ENCODE results near the gene MYH9. TPM values are rescaled to one million over a fixed set of nuclear protein-coding genes. Genes with fewer than 3 reads are reported as not detected.
"Not testable (repeated sequence)": the region's sequence is repeated elsewhere in the genome, so short reads cannot be mapped to it uniquely, and the experiment has no call there.

Gene MYH9
- total RNA-seq, 4 donors from 2014 or later: 216 to 339 (median 246) TPM

DNA sequence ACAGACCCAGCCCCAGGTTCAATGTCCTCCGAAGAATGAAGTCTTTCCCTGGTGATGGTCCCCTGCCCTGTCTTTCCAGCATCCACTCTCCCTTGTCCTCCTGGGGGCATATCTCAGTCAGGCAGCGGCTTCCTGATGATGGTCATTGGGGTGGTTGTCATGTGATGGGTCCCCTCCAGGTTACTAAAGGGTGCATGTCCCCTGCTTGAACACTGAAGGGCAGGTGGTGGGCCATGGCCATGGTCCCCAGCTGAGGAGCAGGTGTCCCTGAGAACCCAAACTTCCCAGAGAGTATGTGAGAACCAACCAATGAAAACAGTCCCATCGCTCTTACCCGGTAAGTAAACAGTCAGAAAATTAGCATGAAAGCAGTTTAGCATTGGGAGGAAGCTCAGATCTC lies 120.7 kb downstream of the MYH9 start:
- DNase-seq: no peak
- 94 to 98% methylated on average over 3 of the region's 4 CpGs for WGBS, 2 donors
- Histone ChIP-seq H3K4me1 (no peaks in the 10 kb centered on the region), H3K9me3 (no peaks in the 10 kb centered on the region), H3K27ac (no peak overlapping the region), H3K4me3 (no peak overlapping the region), H3K36me3 (peaks cover 0 to 44% (median 19%) of the 10 kb centered on the region in 3 donors), H3K27me3 (no peaks in the 10 kb centered on the region)
- intact Hi-C loops (cut with DNase I): no loop called here
- no peak for TF ChIP-seq POLR2A (IDR thresholded peaks at IDR 0.05)
- TF ChIP-seq, protein P1, sequence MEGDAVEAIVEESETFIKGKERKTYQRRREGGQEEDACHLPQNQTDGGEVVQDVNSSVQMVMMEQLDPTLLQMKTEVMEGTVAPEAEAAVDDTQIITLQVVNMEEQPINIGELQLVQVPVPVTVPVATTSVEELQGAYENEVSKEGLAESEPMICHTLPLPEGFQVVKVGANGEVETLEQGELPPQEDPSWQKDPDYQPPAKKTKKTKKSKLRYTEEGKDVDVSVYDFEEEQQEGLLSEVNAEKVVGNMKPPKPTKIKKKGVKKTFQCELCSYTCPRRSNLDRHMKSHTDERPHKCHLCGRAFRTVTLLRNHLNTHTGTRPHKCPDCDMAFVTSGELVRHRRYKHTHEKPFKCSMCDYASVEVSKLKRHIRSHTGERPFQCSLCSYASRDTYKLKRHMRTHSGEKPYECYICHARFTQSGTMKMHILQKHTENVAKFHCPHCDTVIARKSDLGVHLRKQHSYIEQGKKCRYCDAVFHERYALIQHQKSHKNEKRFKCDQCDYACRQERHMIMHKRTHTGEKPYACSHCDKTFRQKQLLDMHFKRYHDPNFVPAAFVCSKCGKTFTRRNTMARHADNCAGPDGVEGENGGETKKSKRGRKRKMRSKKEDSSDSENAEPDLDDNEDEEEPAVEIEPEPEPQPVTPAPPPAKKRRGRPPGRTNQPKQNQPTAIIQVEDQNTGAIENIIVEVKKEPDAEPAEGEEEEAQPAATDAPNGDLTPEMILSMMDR (IDR thresholded peaks at IDR 0.05): no peak

DNA sequence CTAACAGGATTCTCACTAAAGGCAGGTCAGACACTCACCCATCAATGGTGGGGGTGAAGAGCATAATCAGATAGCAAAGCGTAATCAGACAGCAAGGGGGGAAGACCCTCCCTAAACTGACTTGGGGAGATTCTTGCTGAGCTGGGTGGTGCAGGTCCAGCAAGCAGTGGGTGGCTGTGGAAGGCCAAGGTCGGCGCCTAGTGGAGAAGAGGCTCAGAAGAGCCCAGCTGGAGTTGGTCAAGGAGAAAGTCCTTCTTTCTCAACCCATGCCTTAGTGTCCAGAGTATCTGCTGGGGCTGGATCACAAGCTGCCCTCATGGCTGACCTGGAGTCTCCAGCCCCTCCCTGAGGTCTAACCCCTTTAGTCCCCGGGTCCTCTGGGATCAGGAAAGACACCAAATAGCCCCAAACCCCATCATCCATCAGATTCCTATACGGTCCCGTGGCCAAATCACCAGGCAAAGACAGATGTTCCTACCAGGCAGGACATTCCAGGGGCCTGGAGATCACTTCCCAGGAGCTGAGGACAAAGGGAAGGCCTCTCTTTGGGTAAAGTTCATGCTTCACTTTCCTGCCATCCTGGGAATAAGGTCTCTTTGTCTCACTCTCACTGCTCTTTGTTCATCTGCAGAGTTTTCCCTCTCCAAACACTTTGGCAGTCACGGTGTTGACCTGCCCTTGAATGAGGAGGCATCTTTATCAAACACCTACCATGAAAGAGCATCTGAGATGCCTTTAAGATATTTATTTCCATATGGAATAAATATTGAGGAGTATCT lies 123.7 kb downstream of the MYH9 start:
- H3K4me3 ChIP-seq, H3K4me1 ChIP-seq, DNase-seq, H3K9me3 ChIP-seq, H3K27me3 ChIP-seq: not testable (repeated sequence)
- H3K27ac ChIP-seq: peak overlapping the region in 1 of 4 donors; percentile 25
- intact Hi-C loops (cut with DNase I): loop anchor here (5.0 kb wide), 1 partner anchor 607 kb away; no protein-coding TSS in a partner anchor
- WGBS, 2 donors: 82 to 90% methylated on average over 5 to 6 of the region's 7 CpGs
- H3K36me3 ChIP-seq: peaks cover 0 to 74% (median 19%) of the 10 kb centered on the region in 3 donors

DNA sequence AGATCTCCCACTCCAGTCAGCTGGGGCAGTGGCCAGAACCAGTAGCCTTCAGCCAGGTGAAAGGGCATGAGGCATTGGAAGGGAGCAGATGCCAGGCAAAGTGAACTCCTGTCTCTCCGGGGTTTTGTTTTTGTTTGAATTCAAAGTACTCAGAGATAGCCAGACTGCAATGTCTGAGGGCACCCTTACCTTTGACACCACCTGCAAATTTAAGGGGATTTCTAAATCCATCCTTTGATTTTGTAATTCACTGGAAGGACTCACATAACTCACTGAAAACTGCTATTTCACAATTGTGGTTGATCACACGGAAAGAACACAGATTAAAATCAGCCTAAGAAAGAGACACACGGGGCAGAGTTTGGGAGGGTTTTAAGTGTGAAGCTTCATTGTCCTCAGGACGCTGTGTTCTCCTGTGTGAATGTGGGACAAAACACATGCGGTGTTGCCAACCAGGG lies 124.5 kb downstream of the MYH9 start:
- H3K9me3 ChIP-seq, DNase-seq, H3K4me3 ChIP-seq, H3K27me3 ChIP-seq, H3K27ac ChIP-seq: not testable (repeated sequence)
- intact Hi-C loops (cut with DNase I): loop anchor here (5.0 kb wide), 1 partner anchor 606 kb away; no protein-coding TSS in a partner anchor
- H3K36me3 ChIP-seq: peaks cover 0 to 80% (median 19%) of the 10 kb centered on the region in 3 donors
- peaks cover 6 to 17% (median 12%) of the 10 kb centered on the region in 3 donors for H3K4me1 ChIP-seq
- 63 to 64% methylated on average over 5 of the region's 5 CpGs for WGBS, 2 donors

DNA sequence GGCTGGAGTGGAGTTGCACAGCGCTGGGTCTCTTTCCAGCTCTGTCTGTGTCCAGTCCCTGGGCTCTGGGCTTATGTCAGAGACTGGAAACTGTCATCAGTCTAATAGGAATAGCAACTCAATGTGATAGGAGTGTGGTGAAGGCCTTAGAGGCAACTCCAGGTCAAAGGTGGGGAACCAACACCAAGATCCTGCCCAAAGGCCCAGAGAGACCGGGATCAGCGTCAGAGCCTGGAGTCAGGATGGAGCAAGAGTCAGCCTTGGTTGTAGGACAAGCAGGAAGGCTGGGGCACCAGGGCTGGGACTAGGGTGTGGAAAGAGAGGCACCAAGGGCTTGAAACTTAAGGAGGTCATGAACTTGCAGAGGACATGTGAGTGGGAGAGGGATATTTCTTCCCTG lies 125.5 kb downstream of the MYH9 start:
- H3K27me3 ChIP-seq, DNase-seq, H3K9me3 ChIP-seq, H3K27ac ChIP-seq, H3K4me3 ChIP-seq: not testable (repeated sequence)
- 97 to 100% methylated on average over 2 to 3 of the region's 3 CpGs for WGBS, 2 donors
- peaks cover 6 to 24% (median 12%) of the 10 kb centered on the region in 3 donors for H3K4me1 ChIP-seq
- intact Hi-C loops (cut with DNase I): loop anchor here (5.0 kb wide), 1 partner anchor 605 kb away; no protein-coding TSS in a partner anchor
- H3K36me3 ChIP-seq: peaks cover 0 to 89% (median 19%) of the 10 kb centered on the region in 3 donors

DNA sequence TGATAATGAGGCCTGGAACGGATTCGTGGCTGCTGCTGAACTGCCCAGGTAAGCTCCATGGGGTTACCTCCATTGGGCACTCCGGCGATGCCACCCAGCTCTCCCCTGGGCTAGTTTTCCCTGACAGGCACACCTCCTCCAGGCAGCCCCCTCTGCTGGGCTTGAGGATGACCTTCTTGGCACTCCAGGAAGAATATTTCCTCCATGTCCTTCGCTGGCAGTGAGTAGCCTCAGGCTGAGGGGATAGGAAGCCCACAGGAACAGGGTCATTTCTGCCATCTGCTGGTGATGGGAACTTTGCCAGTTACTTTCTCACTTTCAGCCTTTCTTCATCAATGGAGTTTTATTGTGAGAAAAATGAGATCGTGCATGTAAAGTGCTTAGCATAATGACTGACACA lies 126.1 kb downstream of the MYH9 start:
- 40 to 100% methylated on average over 1 to 2 of the region's 6 CpGs for WGBS, 2 donors
- Histone ChIP-seq H3K36me3 (peaks cover 0 to 90% (median 19%) of the 10 kb centered on the region in 3 donors), H3K4me1 (peaks cover 6 to 25% (median 12%) of the 10 kb centered on the region in 3 donors)
- H3K27me3 ChIP-seq, H3K4me3 ChIP-seq, H3K27ac ChIP-seq, H3K9me3 ChIP-seq, DNase-seq: not testable (repeated sequence)
- intact Hi-C loops (cut with DNase I): loop anchor here (5.0 kb wide), 1 partner anchor 604 kb away; no protein-coding TSS in a partner anchor

DNA sequence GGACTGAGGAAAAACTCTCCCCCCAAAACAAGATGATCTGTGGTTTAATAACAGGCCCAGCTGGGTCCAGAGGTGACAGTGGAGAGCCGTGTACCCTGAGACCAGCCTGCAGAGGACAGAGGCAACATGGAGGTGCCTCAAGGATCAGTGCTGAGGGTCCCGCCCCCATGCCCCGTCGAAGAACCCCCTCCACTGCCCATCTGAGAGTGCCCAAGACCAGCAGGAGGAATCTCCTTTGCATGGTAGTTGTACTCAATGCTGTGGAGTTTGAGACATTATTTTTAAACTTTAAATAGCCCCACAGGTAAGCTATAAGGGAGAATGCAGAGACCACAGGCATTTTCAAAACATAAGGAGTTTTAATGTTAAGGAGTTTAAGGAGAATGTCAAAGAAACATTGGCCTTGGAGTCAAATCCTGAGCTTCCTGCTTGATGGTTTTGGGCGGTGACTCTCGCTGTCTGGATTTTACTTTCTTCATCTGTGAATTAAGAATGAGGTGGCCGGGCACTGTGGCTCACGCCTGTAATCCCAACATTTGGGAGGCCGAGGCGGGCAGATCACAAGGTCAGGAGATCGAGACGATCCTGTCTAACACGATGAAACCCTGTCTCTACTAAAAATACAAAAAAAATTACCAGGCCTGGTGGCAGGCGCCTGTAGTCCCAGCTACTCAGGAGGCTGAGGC lies 128.0 kb downstream of the MYH9 start:
- peak overlapping the region in 3 of 4 donors; percentile 41 to 55 (median 51) for H3K27ac ChIP-seq
- no peak for DNase-seq
- TF ChIP-seq POLR2A (IDR thresholded peaks at IDR 0.05): no peak
- TF ChIP-seq, protein P1 (IDR thresholded peaks at IDR 0.05): no peak
- peaks cover 13 to 42% (median 24%) of the 10 kb centered on the region in 3 donors for H3K4me1 ChIP-seq
- peaks cover 0 to 73% (median 5%) of the 10 kb centered on the region in 3 donors for H3K36me3 ChIP-seq
- H3K9me3 ChIP-seq: no peaks in the 10 kb centered on the region
- intact Hi-C loops (cut with DNase I): loop anchor here (5.0 kb wide), 1 partner anchor 602 kb away; no protein-coding TSS in a partner anchor
- H3K4me3 ChIP-seq: no peak overlapping the region
- H3K27me3 ChIP-seq: no peaks in the 10 kb centered on the region
- 77 to 81% methylated on average over 9 of the region's 14 CpGs for WGBS, 2 donors

Measured in esophagus squamous epithelium (tissue), 5 donors.